Epithelial cell of proximal tubule (primary cell): Measurements from ENCODE around the gene ALMS1. TPM values are rescaled to one million over a fixed set of nuclear protein-coding genes. Genes with fewer than 3 reads are reported as not detected.
"Not testable (repeated sequence)": the region's sequence is repeated elsewhere in the genome, so short reads cannot be mapped to it uniquely, and the experiment has no call there.

Experiments used
- DNase-seq: peaks from one replicate; pipeline ENCODE4 v3.0.0-alpha.2; 2011; ENCODE audit warnings: low read depth
- H3K4me3 ChIP-seq: 2 replicates; pipeline ENCODE4 v1.5.1; 2011; ENCODE audit warnings: low read depth, mild to moderate bottlenecking, low read length
- CTCF ChIP-seq: conservative IDR thresholded peaks from 2 replicates; pipeline ENCODE4 v1.5.1; 2012; ENCODE audit warnings: low read depth, mild to moderate bottlenecking, low read length
- total RNA-seq: library from RNA; depleted of rRNA; stranded (reverse); fragments of >200 nt; gene quantifications from 2 replicates; pipeline ENCODE4 v1.2.3, GENCODE V29; 2015

The ALMS1 gene
- total RNA-seq, 1 donor from 2014 or later, result 16.3 TPM

- DNase-seq, result no peak
Observed at GRCh38 chr2:73594251-73594650, 208.6 kb downstream of the ALMS1 start.

GRCh38 chr2:73601780-73602179 lies 216.1 kb downstream of the ALMS1 start:
- TF ChIP-seq CTCF, result no peak
- DNase-seq, result no peak
- H3K4me3 ChIP-seq, result no peak overlapping the region

More at GRCh38 chr2:73594251-73594650, 208.6 kb downstream of the ALMS1 start:
- H3K4me3 ChIP-seq, result no peak overlapping the region
- TF ChIP-seq CTCF, result no peak

GRCh38 chr2:73603099-73603588 lies 217.5 kb downstream of the ALMS1 start:
- H3K4me3 ChIP-seq, DNase-seq: not testable (repeated sequence)

GRCh38 chr2:73604589-73604988 lies 219.0 kb downstream of the ALMS1 start:
- not testable (repeated sequence) for DNase-seq

GRCh38 chr2:73610111-73610510 lies 224.5 kb downstream of the ALMS1 start:
- TF ChIP-seq CTCF, result no peak
- no peak for DNase-seq
- H3K4me3 ChIP-seq, result no peak overlapping the region

More at GRCh38 chr2:73604589-73604988, 219.0 kb downstream of the ALMS1 start:
- not testable (repeated sequence) for H3K4me3 ChIP-seq

- no peak for DNase-seq
- H3K4me3 ChIP-seq, result no peak overlapping the region
- TF ChIP-seq CTCF, result no peak
Observed at GRCh38 chr2:73611193-73611592, 225.6 kb downstream of the ALMS1 start.

GRCh38 chr2:73611867-73612266 lies 226.2 kb downstream of the ALMS1 start:
- no peak for TF ChIP-seq CTCF
- H3K4me3 ChIP-seq, result no peak overlapping the region
- no peak for DNase-seq

- no peak for DNase-seq
- no peak for TF ChIP-seq CTCF
- no peak overlapping the region for H3K4me3 ChIP-seq
Observed at GRCh38 chr2:73614105-73614504, 228.5 kb downstream of the ALMS1 start.
